GM18507 (cell line): ENCODE measurements around the gene KIAA1958.

Source experiments
- DNase-seq: peaks from one replicate; pipeline ENCODE4 v3.0.0; 2011; ENCODE audit warnings: low read depth; ENCODE audit not compliant: insufficient read length; ENCODE audit errors: extremely low spot score
- FAIRE-seq: peaks from 2 replicates; lab custom pipeline; 2011; peaks lifted over from hg19 to GRCh38; lab: Jason Lieb, UNC

The KIAA1958 gene

DNA sequence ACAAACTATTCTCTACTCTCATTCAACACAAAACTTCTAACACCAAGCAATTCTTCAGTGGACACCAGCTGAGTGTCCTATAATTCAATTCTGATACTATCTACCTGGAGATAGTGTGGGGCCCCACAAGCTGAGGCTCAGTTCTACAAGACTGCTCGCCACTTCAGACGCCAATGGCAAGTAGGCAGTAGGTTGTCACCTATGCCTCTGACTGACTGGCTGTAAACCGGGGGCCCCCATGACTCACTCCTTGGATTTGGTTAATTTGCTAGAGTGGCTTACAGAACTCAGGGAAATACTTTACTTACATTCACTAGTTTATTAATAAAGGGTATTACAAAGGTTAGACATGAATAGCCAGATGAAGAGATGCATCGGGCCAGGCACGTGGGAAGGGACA lies 209.8 kb downstream of the KIAA1958 start:
- DNase-seq = no peak
- FAIRE-seq = no peak

DNA sequence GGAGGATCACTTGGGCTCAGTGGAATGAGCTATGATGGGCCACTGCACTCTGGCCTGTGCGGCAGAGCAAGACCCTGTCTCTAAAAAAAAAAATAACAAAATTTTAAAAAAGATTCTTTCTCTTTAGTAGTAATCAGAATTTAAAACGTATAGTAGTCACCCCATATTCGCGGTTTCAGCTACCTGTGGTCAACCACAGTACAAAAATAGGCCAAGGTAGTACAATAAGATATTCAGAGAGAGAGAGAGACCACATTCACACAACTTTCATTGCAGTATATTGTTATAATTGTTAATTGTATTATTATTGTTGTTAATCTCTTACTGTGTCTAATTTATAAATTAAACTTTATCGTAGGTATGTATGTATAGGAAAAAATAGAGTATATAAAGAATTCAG lies 212.6 kb downstream of the KIAA1958 start:
- DNase-seq (peak; percentile 7), FAIRE-seq (peak; percentile 47)

DNA sequence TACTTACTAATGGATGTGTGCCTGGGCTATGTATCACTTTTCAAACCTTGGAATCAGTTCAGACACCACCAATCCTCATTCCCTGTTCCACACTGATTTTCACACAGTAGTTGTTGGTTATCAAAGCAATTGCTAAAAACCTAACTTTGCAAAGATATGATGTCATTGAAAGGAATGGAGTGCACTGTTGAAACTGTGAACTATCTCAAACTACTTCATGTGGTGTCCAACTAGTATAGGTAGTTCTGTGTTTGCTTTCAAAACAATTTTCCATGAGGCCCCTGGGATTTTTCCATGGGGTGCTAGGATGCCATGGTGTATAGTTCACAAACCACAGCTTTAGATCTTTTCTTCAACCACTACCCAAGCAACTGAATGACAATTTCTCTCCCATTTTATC lies 213.5 kb downstream of the KIAA1958 start:
- DNase-seq = no peak
- no peak for FAIRE-seq

GRCh38 chr9:112703304-112703703 lies 216.7 kb downstream of the KIAA1958 start:
- FAIRE-seq = no peak
- DNase-seq = no peak

DNA sequence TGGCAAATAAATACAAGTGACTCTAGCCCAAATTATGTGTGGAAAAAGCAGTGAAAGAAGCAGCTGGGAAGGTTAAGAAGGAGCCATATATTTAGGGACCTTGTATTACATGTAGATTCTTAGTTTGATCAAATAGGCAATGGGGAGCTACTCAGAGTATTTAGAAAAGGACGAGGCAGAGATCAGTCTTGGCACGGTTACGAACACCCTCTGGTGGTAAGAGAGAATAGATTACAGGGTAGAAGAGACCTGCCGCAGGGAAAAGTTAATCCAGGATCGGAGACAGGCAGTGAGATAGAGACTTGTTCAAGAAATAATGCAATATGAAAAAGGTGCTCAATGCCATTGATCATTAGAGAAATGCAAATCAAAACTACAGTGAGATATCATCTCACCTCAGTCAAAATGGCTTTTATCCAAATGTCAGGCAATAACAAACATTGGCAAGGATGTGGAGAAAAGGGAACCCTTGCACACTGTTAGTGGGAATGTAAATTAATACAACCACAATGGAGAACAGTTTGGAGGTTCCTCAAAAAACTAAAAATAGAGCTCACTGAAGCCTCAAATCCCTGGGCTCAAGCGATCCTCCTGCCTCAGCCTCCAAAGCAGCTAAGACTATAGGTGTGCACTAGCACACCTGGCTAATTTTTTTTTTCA lies 219.3 kb downstream of the KIAA1958 start:
- FAIRE-seq = peak; percentile 33
- DNase-seq = no peak

DNA sequence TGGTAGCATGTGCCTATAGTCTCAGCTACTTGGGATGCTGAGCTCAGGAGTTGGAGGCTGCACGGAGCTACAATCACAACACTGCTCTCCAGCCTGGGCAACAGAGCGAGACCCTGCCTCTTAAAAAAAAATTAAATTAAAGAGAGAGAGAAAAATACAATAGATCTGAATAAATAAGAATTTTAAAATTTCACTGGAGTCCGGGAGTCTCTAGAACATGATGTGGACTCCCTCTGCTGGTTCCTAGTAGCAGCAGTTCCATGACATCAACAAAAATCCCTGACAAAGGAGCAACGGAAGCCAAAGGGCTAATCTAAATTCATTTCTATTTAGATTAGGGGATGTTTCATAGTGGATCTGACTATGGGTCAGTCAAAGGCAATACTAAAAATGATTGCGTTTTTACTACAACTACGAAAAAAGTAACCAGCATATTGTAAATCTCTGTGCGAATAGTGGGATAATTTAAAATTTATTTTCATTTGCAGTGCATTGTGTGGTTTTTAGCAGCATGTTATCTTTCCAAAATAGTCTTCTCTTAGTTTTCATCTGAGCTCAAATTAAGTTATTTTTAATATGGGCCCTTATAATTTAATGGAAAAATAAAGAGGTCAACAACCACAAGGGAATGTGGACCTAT lies 224.5 kb downstream of the KIAA1958 start:
- FAIRE-seq = no peak

GRCh38 chr9:112712678-112713077 lies 226.1 kb downstream of the KIAA1958 start:
- no peak for DNase-seq
- no peak for FAIRE-seq

More for the DNA sequence above, 224.5 kb downstream of the KIAA1958 start:
- DNase-seq = no peak

- FAIRE-seq (peak; percentile 90), DNase-seq (peak; percentile 92)
Observed at GRCh38 chr9:112717661-112718331, 231.2 kb downstream of the KIAA1958 start, which contains the start of gene INIP. Gene INIP, minus strand, starts transcription at chr9:112718117. Its CDS starts 1,632 bp downstream, at chr9:112716485.
